Endothelial cell of umbilical vein (primary cell): ENCODE results near the gene EPB41L4B. TPM values are rescaled to one million over a fixed set of nuclear protein-coding genes. Genes with fewer than 3 reads are reported as not detected.

ENCODE experiments used
- BruUV-seq: library from RNA; stranded (reverse); fragments of 400-500 nt; replicated peaks from 2 replicates; lab custom pipeline; 2021; lab: Mats Ljungman, UMichigan
- CTCF ChIA-PET: fragments of 300-600, 350-600 bp; sonication (Branson Sonifier 250); formaldehyde crosslinking; loops from one replicate; lab custom pipeline; 2021; ENCODE audit warnings: antibody characterized with exemption, inconsistent platforms; lab: Charles Lee
- POLR2A ChIA-PET: fragments of 300-600, 350-600 bp; sonication (Branson Sonifier 250); formaldehyde crosslinking; loops from one replicate; lab custom pipeline; 2021; ENCODE audit warnings: antibody characterized with exemption, inconsistent platforms; lab: Charles Lee
- DNase-seq: peaks from one replicate; pipeline ENCODE4 v3.0.0-alpha.2; 2011; ENCODE audit warnings: low read depth, low spot score
- FAIRE-seq: peaks from 2 replicates; lab custom pipeline; 2011; peaks lifted over from hg19 to GRCh38; lab: Jason Lieb, UNC
- H2AFZ ChIP-seq: 2 replicates; pipeline ENCODE4 v1.6.0; 2012; ENCODE audit warnings: low read depth, low read length, control low read depth, inconsistent platforms
- H3K27ac ChIP-seq: 2 replicates; pipeline ENCODE4 v1.5.1; 2011; ENCODE audit warnings: low read depth, mild to moderate bottlenecking, control low read depth, low read length, moderate library complexity; ENCODE audit not compliant: insufficient read depth
- H3K27me3 ChIP-seq, 2 experiments: 2 replicates each; pipeline versions ENCODE4 v1.6.0 to v1.6.1; 2011; ENCODE audit warnings: low read length in 2 of 2, mixed read lengths in 1 of 2; ENCODE audit not compliant: control insufficient read depth in 2 of 2, insufficient read depth in 2 of 2
- H3K36me3 ChIP-seq, 2 experiments: 2 replicates in 1 of 2; 3 replicates in 1 of 2; pipeline ENCODE4 v1.5.1; 2011; ENCODE audit warnings: low read length in 2 of 2, mild to moderate bottlenecking in 1 of 2, moderate library complexity in 1 of 2; ENCODE audit not compliant: control insufficient read depth in 2 of 2, insufficient read depth in 2 of 2; ENCODE audit errors: extremely low read depth in 1 of 2
- H3K4me1 ChIP-seq: 3 replicates; pipeline ENCODE4 v1.5.1; 2011; ENCODE audit warnings: mild to moderate bottlenecking, low read length; ENCODE audit not compliant: control insufficient read depth, insufficient read depth; ENCODE audit errors: extremely low read depth
- H3K4me2 ChIP-seq: 2 replicates; pipeline ENCODE4 v1.6.1; 2011; ENCODE audit warnings: low read length, control low read depth, mixed read lengths; ENCODE audit not compliant: insufficient read depth
- H3K4me3 ChIP-seq, 3 experiments: fragments of 200-600 bp in 1 of 3; sonication (generic), shearing (Covaris generic) in 1 of 3; replicated peaks in 1 of 3; 2 replicates each; pipeline ENCODE4 v1.5.1; 2011 to 2016; ENCODE audit warnings: control low read depth in 3 of 3, low read length in 3 of 3, mild to moderate bottlenecking in 2 of 3, inconsistent platforms in 1 of 3, low read depth in 1 of 3, moderate library complexity in 1 of 3; ENCODE audit not compliant: insufficient read depth in 1 of 3
- H3K79me2 ChIP-seq: 2 replicates; pipeline ENCODE4 v1.6.0; 2012; ENCODE audit warnings: low read length, inconsistent platforms; ENCODE audit not compliant: control insufficient read depth, insufficient read depth
- H3K9ac ChIP-seq: replicated peaks from 2 replicates; pipeline ENCODE3; 2011; ENCODE audit warnings: low read length, control low read depth; ENCODE audit not compliant: insufficient read depth; ENCODE audit errors: extremely low read depth
- H3K9me1 ChIP-seq: replicated peaks from 3 replicates; pipeline ENCODE4 v1.6.0; 2011; ENCODE audit warnings: mild to moderate bottlenecking, low read length; ENCODE audit not compliant: control insufficient read depth, insufficient read depth; ENCODE audit errors: extremely low read depth
- H3K9me3 ChIP-seq: replicated peaks from 2 replicates; pipeline ENCODE4 v1.5.1; 2012; ENCODE audit warnings: low read length, inconsistent platforms; ENCODE audit not compliant: control insufficient read depth, insufficient read depth
- H4K20me1 ChIP-seq: replicated peaks from 2 replicates; pipeline ENCODE3; 2011; ENCODE audit warnings: mild to moderate bottlenecking, low read length; ENCODE audit not compliant: control insufficient read depth, insufficient read depth; ENCODE audit errors: extremely low read depth
- EZH2 ChIP-seq: IDR thresholded peaks from 2 replicates; pipeline ENCODE4 v1.6.1; 2012; ENCODE audit warnings: borderline replicate concordance, low read depth, mild to moderate bottlenecking, moderate library complexity, low read length, inconsistent platforms; ENCODE audit not compliant: severe bottlenecking
- FOS ChIP-seq: IDR thresholded peaks from 2 replicates; pipeline ENCODE4 v1.6.1; 2011; ENCODE audit warnings: mild to moderate bottlenecking, low read length, moderate library complexity, borderline replicate concordance; ENCODE audit not compliant: insufficient read depth
- GATA2 ChIP-seq: IDR thresholded peaks from 2 replicates; pipeline ENCODE4 v1.7.0; 2011; ENCODE audit warnings: low read depth, mild to moderate bottlenecking, moderate library complexity, mixed read lengths, low read length; ENCODE audit not compliant: insufficient read length, insufficient read depth
- JUN ChIP-seq: IDR thresholded peaks from 2 replicates; pipeline ENCODE4 v1.6.1; 2011; ENCODE audit warnings: borderline replicate concordance, low read depth; ENCODE audit not compliant: insufficient read length, insufficient read depth
- MYC ChIP-seq: IDR thresholded peaks from one replicate; pipeline ENCODE4 v1.6.1; 2011; ENCODE audit warnings: mild to moderate bottlenecking, low read depth, low read length
- POLR2A ChIP-seq: IDR thresholded peaks from 2 replicates; pipeline ENCODE4 v1.6.1; 2012; ENCODE audit warnings: low read depth, mild to moderate bottlenecking, control low read depth, low read length
- POLR2AphosphoS5 ChIP-seq: IDR thresholded peaks from 2 replicates; pipeline ENCODE4 v1.6.1; 2012; ENCODE audit warnings: low read depth, mild to moderate bottlenecking, control low read depth, low read length, moderate library complexity; ENCODE audit not compliant: insufficient read depth
- dilution Hi-C: fragments of 300-500 bp; cut with MboI; formaldehyde crosslinking; loops from one replicate; pipeline ENCODE4 v1.15.0; 2019; ENCODE audit warnings: low sequenced_read_pairs; ENCODE audit not compliant: extremely low pct_ligation_motif_present
- intact Hi-C: fragments of 100-400 bp; cut with micrococcal nuclease; formaldehyde crosslinking; loops from one replicate; pipeline ENCODE4 v1.10.0; 2022
- polyA plus RNA-seq, 4 experiments: library from polyadenylated mRNA; depleted of rRNA in 3 of 4; stranded (reverse) in 3 of 4; unstranded in 1 of 4; fragments of >200 nt; gene quantifications; 2 replicates each; pipeline versions ENCODE4 v1.2.1 to v1.2.3, GENCODE V29; 2011 to 2012; ENCODE audit warnings: missing spikeins in 1 of 4
- total RNA-seq: library from RNA; stranded (reverse); gene quantifications from 2 replicates; pipeline ENCODE4 v1.2.3, GENCODE V29; 2021
- TF ChIP-seq, protein P1 (sequence below), 2 donors: IDR thresholded peaks; 1 replicate in 1 of 2; 2 replicates in 1 of 2; pipeline ENCODE4 v1.5.1; 2011; ENCODE audit warnings: low read length in 2 of 2, mild to moderate bottlenecking in 2 of 2, moderate library complexity in 2 of 2, control low read depth in 1 of 2, inconsistent platforms in 1 of 2, low read depth in 1 of 2; ENCODE audit not compliant: insufficient read depth in 1 of 2; ENCODE audit errors: extremely low read depth in 1 of 2
- TF ChIP-seq, protein P2 (sequence below): IDR thresholded peaks from 2 replicates; pipeline ENCODE4 v1.6.1; 2011; ENCODE audit not compliant: insufficient read depth, insufficient read length

Gene EPB41L4B
- total and polyA plus RNA-seq, 2 donors (not counting 3 experiments of a cell fraction or from before 2014, with no cell fraction given): 0.10 to 0.15 TPM

DNA sequence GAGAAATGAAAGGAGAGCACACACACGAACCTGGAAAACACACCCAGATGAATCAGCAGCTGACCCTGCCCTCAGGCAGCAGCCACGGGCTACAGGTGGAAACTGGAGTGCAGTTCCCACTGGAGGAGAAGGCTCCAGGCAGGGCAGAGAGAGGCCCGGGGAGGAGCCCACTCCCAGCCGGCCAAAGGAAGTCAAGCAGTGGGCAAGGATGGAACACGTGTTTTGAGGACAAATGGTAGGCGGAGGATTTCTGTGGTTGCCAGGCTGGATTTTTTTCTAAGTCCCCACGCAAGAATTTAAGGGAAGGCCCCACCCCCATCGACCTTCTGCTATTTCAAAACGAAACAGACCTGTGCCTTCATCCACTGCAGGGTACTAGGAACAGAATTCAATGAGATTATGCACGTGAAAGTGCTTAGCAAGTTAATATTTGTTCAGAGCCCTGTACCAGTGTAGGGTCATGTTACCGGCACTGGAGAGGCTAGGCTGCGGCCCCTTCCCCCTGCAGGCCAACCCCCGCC lies 6.8 kb downstream of the EPB41L4B start:
- intact Hi-C loops (no loop called here), dilution Hi-C loops (no loop called here)
- H3K4me1 ChIP-seq: no peaks in the 10 kb centered on the region
- no peak overlapping the region for H3K27ac ChIP-seq
- POLR2A ChIA-PET: no interaction called here
- no peak overlapping the region for H3K4me3 ChIP-seq
- TF ChIP-seq FOS (no peak), GATA2 (no peak), EZH2 (no peak), MYC (no peak), POLR2AphosphoS5 (no peak), JUN (no peak), POLR2A (no peak)
- TF ChIP-seq, protein P1, sequence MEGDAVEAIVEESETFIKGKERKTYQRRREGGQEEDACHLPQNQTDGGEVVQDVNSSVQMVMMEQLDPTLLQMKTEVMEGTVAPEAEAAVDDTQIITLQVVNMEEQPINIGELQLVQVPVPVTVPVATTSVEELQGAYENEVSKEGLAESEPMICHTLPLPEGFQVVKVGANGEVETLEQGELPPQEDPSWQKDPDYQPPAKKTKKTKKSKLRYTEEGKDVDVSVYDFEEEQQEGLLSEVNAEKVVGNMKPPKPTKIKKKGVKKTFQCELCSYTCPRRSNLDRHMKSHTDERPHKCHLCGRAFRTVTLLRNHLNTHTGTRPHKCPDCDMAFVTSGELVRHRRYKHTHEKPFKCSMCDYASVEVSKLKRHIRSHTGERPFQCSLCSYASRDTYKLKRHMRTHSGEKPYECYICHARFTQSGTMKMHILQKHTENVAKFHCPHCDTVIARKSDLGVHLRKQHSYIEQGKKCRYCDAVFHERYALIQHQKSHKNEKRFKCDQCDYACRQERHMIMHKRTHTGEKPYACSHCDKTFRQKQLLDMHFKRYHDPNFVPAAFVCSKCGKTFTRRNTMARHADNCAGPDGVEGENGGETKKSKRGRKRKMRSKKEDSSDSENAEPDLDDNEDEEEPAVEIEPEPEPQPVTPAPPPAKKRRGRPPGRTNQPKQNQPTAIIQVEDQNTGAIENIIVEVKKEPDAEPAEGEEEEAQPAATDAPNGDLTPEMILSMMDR (IDR thresholded peaks at IDR 0.05; ENCODE audit: extremely low read depth in 1 of 2, insufficient read depth in 1 of 2, low read depth in 1 of 2, low read length in 2 of 2): no peak
- TF ChIP-seq, protein P2, sequence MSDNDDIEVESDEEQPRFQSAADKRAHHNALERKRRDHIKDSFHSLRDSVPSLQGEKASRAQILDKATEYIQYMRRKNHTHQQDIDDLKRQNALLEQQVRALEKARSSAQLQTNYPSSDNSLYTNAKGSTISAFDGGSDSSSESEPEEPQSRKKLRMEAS: no peak
- FAIRE-seq (no peak), DNase-seq (no peak)
- CTCF ChIA-PET: no interaction called here
- no peaks in the 10 kb centered on the region for H3K9me3 ChIP-seq
- H3K4me2 ChIP-seq: no peak overlapping the region
- H3K27me3 ChIP-seq: peaks cover 16 to 23% of the 10 kb centered on the region in 2 experiments
- H3K9me1 ChIP-seq: no peaks in the 10 kb centered on the region
- H4K20me1 ChIP-seq: no peaks in the 10 kb centered on the region
- BruUV-seq: no TSS peak
- no peaks in the 10 kb centered on the region for H3K79me2 ChIP-seq
- no peaks in the 10 kb centered on the region for H3K36me3 ChIP-seq
- H3K9ac ChIP-seq: no peak overlapping the region
- H2AFZ ChIP-seq: no peak overlapping the region
